ENCODE data around the gene SNX18.
"Not testable (repeated sequence)": the region's sequence is repeated elsewhere in the genome, so short reads cannot be mapped to it uniquely, and the experiment has no call there.

The SNX18 gene, protein sequence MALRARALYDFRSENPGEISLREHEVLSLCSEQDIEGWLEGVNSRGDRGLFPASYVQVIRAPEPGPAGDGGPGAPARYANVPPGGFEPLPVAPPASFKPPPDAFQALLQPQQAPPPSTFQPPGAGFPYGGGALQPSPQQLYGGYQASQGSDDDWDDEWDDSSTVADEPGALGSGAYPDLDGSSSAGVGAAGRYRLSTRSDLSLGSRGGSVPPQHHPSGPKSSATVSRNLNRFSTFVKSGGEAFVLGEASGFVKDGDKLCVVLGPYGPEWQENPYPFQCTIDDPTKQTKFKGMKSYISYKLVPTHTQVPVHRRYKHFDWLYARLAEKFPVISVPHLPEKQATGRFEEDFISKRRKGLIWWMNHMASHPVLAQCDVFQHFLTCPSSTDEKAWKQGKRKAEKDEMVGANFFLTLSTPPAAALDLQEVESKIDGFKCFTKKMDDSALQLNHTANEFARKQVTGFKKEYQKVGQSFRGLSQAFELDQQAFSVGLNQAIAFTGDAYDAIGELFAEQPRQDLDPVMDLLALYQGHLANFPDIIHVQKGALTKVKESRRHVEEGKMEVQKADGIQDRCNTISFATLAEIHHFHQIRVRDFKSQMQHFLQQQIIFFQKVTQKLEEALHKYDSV

DNA sequence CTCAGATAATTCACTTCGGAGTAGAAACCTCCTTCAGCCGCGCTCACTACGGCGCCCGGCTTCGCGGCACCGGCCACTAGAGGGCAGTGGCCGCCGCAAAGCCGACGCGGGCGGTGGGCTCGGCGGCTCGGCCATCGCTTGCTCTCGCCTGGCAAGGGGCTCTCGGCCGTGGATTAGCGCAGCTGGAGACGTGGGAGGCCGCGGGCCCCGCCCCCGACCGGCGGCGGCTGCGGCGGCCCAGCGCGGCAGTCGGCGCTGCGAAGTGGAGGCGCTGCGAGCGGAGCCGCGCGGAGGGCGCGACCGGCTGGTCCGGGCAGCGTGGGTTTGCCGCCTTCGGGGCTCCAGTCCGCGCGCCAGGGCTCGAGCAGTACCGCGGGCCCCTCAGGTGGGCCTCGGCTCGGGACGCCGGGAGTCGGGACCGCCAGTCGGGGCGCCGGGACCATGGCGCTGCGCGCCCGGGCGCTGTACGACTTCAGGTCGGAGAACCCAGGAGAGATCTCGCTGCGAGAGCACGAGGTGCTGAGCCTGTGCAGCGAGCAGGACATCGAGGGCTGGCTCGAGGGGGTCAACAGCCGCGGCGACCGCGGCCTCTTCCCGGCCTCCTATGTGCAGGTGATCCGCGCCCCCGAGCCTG is at the start of gene SNX18:
TSS of gene SNX18 (plus strand) at position 248 of the 634 bp plus-strand sequence. CDS start at position 442, 194 bp downstream.
- DNase-seq (ENCODE audit: low read depth in 2 of 2), result peak; percentile 83

DNA sequence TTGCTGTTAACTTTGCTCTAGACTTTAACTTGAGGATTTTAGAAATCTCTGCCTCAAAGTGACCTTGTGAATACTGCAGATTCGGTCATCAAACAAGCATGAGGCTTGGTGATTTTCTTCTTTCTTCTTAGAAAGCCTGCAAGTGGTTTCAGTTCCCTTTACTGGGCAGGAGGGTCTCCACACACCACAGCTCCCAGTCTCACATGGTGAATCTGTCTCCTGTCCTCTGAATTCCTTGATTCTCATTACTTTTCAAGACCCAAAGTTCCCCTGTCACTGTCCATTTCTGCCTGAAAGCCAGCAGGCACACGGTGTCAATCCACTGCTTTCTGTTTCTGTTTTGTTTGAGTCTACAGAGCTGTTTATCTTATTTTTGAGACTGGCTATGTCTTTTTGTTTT is 47.9 kb upstream of the SNX18 start:
- no peak for DNase-seq (ENCODE audit: low read depth in 2 of 2)

DNA sequence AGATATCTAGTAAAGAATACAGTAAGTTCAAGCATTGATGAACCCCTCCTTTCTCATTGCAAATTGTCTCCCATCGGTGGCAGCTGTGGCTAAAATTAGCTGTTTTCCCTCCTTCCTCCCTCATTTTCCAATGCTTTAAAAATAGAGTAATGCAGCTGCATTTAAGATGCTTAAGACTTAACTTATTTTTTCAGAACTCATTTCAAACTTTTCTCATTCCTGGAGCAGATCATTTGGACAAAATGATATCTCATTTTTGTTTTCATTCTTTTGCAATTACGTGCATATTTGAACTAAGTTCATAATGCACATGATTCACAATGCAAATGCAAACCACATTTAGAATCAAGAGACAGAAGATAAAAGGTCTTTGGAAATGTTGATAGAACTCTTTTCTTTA is 47.4 kb upstream of the SNX18 start:
- no peak for DNase-seq (ENCODE audit: low read depth in 2 of 2)

DNA sequence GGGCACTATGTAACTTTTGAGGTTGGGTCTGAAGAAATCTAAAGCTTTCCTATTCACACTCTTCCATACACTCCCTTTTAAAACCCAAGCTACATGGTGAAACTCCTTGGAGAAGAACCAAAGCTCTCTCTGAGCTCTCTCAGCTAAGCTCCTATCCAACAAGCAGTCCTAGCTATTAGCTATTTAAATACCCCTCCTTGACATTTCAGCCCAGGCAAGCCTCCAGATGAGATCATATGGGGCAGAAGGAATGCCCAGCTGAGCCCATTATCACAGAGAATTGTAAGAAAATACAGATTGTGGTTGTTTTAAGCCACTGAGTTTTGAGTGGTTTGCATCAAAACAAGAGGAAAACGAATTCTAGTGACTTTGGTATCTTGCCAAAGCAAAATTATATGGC is 46.9 kb upstream of the SNX18 start:
- no peak for DNase-seq (ENCODE audit: low read depth in 2 of 2)

DNA sequence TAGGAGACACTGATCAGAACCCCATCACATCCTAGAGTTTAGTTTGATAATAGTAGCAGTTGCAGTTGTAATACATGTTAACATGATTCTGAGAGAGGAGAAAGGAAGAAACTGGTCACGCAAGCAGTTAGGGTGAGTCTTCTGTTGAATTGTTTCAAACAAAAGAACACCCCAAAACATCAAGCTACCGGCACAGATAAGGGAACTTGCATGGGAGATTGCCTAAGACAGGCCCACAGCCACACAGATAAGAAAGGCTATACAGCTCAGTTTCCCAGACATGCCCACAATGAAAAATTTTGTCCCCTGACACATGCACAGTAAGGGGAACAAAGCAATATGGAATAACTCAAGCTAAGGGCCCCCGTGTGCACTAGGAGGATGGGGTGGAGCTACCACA is 46.2 kb upstream of the SNX18 start:
- DNase-seq (ENCODE audit: low read depth in 2 of 2), result no peak

DNA sequence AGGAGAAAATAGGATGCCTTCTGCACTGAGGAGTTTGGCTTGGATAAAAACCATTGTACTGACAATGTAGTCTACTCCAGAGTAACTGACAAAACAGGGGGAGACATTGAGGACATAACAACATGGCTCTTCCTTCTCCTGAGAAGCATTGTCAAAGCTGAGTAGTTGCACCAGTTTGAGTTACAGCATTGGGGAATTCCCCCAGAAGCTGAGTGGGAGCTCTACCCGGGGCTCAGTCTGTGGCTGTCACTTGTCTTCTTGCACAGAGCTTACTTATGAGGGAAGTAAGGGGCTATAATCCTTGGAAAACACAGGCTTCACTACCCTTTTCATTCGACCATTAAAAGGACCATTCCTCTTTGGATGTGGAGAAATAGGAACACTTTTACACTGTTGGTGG is 40.9 kb upstream of the SNX18 start:
- no peak for DNase-seq (ENCODE audit: low read depth in 2 of 2)

DNA sequence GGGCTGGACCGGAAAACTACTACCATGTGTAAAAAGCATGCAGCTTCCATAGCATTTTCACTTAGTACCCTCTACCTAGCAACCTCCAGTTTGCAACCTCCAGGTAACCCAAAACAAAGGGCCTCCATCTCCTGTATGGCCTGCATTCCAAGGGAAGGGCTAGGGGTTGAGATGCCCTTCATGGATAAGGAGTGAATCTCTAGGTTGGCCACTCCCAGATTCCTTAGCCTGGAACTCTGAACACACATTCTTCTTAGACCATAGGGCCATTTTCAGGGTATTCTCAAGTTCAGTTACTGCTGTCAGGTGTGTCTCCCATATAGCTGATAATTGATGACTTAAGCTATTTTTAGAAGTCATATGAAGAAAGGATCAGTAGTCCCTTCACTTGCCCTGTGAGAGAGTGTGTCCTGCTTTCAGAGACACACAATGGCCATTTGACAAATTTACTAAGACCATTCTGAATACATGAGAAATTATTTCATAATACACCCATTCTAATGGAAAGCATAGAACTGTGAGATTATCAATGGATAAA is 39.5 kb upstream of the SNX18 start:
- DNase-seq (ENCODE audit: low read depth in 2 of 2), result no peak

DNA sequence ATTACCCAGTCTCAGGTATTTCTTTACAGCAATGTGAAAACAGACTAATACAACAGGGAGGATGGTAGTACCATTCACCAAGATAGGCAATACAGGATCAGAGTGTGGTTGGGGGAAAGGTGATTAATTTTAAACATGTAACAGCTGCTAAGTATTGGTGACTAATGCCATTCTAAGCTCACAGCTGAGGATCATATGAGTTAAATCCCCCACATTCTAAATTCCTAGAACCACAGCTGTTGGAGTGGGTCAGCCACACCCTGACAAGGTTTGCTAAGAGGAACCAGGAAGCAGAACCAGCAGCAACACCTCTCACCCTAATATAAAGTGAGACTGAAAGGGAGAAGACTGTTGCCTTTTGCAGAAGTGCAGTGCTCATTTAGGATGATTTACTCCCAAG is 37.3 kb upstream of the SNX18 start:
- no peak for DNase-seq (ENCODE audit: low read depth in 2 of 2)

DNA sequence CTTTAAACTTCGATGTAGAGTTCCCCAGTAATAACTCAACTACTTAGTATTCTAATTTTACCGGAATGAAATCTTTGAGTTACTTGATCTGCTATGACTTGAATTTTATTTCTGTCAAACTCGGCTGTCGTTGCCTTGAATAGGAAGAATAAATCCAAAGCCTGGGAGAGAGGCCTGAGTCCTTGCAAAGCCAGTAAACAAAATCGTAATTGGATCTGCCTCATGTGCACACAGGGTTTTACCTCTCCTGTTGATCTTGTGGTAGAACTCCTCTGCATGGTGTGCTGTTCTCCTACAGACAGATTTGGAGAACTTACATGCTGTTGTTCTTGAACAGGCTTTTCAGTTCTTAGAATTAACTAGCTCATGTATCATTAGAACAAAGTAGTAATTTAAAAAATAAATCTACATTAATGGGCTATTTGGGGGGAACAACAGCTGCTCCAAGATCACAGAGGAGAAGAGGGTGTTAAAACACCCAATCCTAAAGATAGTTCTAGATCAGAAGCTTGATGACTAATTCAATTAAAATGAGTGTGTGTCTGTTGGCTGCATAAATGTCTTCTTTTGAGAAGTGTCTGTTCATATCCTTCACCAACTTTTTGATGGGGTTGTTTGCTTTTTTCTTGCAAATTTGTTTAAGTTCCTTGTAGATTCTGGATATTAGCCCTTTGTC is 33.2 kb upstream of the SNX18 start:
- DNase-seq (ENCODE audit: low read depth in 2 of 2), result no peak

DNA sequence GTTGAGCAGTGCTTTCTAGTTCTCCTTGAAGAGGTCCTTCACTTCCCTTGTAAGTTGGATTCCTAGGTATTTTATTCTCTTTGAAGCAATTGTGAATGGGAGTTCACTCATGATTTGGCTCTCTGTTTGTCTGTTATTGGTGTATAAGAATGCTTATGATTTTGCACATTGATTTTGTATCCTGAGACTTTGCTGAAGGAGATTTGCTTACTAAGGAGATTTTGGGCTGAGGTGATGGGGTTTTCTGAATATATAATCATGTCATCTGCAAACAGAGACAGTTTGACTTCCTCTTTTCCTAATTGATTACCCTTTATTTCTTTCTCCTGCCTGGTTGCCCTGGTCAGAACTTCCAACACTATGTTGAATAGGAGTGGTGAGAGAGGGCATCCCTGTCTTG is 31.9 kb upstream of the SNX18 start:
- DNase-seq (ENCODE audit: low read depth in 2 of 2), result not testable (repeated sequence)

DNA sequence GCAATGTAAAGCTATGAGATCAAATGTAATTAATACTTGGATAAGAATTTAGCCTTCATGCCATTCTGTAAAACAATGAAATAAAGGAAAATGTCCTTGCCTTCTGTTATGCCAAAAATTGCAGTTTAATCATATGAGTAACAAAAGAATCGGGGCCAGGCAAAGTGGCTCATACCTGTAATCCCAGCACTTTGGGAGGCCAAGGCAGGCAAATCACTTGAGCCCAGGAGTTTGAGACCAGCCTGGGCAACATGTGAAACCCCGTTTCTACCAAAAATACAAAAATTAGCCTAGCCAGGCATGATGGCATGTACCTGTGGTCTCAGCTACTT is 27.9 kb upstream of the SNX18 start:
- DNase-seq (ENCODE audit: low read depth in 2 of 2), result not testable (repeated sequence)

DNA sequence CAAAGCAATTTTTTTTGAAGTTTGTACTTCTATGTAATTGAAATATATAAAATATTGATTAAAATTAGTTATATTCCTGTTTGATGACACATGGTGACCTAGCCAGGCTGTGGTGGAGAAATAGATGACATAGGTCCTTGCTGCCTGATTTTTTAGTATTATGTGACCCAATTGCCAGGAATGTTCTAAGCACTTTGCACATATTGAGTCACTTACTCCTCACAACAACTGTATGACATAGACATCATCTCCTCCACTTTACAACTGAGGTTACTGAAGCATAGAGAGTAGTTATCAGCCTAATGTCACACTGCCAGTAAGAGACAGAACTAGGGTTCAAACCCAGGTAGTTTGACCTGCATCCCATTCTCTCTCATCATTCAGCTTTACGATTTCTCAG is 26.2 kb upstream of the SNX18 start:
- DNase-seq (ENCODE audit: low read depth in 2 of 2), result no peak

DNA sequence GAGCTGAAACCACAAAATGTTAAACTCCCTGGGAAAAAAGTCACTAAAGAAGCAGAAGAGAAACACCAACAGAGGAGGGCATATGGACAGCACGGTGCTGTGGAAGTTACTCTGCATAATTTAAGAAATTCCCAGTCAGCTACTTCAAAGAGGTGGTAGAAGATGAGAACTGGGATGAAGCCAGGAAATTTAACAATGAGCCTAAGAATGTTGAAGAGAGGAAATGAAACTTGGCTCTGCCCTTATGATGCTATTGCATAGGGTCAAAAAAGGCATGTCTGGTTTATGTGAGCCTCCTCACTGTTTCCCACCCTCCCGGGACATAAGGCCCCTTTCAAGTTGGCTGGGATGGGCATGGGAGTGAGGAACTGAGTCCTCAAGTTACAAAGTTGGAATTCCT is 25.4 kb upstream of the SNX18 start:
- DNase-seq (ENCODE audit: low read depth in 2 of 2), result no peak

DNA sequence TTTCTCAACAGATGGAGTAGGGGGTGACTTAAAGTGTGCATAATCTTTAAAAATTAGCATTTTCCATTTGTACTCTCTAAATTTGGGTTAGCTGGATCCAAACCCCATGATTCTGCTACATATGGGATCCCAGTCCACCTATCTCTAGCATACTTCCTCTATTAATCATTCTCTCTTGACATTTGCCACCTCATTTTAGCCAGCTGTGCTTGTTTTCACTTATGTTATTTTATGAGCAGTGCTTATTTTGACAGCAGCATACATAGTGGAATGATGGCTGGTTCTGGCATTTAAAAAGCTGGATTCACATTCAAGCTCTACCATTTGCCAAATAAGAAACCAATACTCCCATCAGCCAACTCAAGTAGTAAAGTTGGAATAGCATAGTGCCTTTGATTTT is 22.5 kb upstream of the SNX18 start:
- no peak for DNase-seq (ENCODE audit: low read depth in 2 of 2)

DNA sequence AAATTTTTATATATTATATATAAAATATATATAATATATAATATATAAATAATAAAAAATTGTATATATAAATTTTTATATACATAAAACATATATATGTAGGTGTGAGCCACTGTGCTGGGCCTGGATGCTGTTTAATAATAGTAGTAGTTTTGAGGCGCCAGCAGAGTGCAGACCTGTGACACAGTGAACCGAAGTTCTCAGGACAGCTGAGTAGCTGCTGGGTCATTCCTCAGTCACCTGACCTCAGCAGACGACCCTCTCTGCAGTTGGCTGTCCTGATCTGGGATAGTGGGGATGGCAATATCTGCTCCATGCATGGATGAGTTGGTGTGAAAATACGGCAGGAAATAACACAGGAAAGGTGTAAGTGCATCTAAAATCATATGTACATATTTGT is 3.3 kb upstream of the SNX18 start:
- DNase-seq (ENCODE audit: low read depth in 2 of 2), result no peak

DNA sequence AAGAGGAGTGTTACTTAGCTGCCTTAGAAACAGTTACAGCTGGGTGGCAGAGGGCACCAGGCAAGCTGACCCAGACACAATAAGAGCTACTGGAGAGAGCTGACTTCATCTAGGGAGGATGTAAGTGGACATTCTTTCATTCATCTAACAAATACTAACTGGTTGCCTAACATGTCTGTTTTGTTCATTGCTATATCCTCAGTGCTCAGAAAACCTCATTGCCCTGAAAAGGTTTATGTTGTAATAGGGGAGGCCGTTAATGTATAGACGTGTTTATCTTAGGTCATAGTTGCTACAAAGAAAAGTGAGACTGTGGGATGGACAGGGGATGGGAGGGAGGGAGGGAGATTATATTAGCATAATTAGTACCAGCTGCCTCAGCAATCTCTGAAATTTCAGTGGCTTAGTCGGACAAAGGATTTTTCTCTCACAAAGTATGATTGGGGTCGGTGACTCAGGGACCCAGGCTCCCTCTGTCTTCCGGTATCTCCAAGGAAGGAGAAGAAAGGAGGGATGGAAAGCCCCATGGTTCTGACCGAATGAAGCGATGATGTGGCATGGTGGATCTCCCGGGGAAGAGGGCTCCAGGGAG is 2.6 kb upstream of the SNX18 start:
- no peak for DNase-seq (ENCODE audit: low read depth in 2 of 2)

DNA sequence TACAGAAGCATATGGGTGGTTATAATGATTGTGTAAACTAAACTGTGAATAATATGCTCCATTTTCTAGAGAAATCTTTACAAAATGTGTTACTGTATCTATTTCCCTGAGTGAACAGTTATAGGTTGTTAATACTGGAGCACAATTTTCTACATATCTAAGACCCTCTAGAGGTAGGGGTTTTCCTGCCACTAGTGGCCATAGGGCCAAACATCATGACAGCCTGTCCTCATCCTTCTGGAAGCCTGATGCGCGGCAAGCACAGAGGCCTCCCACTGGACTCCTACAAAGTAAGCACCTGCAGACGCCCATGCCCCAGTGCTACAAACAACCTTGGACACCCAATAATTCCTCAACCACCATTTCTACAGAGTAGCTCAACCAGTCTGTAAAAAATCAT is 1.9 kb upstream of the SNX18 start:
- DNase-seq (ENCODE audit: low read depth in 2 of 2), result no peak

DNA sequence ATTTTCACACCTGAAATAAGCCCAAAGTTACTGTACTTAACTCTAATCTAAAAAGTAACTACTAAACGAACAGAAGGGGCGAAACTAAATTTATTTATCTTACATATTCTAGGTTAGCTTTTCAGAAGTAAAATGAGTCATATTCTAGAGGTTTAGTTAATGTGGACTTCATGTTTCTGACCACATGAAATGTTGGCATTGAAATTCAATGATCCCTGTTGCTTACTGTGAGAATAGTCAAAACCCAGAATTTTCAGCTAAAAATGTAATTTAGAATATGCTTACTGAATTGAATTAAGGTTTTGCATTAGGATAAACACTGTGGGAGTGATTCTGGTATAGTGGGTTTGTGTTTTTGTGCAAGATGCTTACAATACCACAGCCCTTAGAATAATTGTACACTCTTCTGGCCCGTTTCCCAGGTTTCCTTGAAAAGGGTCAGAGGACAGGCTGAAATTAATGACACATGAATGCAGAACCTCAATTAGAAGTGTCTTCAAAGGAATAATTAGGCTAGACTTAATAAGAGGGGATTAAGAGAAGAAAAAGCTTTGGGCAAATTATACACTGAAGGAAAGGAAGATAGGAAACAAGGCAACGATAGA is 1.4 kb upstream of the SNX18 start:
- DNase-seq (ENCODE audit: low read depth in 2 of 2), result no peak

DNA sequence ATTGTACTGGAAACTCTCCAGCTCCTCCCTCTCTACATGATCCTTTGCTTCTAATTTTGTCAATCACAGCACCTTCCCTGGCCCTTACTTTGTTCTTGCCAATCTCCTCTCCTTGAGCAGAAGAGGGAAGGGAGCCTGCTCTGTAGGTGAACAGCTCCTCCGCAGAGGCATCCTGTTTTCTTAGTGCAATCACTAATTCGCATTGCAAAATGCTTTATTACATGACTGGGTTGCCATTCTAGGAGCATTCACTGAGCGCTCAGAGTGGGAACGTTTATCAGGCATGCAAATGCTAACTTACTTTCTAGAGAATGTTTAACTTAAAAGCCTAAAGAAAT is 416 bp upstream of the SNX18 start:
- DNase-seq (ENCODE audit: low read depth in 2 of 2), result no peak

DNA sequence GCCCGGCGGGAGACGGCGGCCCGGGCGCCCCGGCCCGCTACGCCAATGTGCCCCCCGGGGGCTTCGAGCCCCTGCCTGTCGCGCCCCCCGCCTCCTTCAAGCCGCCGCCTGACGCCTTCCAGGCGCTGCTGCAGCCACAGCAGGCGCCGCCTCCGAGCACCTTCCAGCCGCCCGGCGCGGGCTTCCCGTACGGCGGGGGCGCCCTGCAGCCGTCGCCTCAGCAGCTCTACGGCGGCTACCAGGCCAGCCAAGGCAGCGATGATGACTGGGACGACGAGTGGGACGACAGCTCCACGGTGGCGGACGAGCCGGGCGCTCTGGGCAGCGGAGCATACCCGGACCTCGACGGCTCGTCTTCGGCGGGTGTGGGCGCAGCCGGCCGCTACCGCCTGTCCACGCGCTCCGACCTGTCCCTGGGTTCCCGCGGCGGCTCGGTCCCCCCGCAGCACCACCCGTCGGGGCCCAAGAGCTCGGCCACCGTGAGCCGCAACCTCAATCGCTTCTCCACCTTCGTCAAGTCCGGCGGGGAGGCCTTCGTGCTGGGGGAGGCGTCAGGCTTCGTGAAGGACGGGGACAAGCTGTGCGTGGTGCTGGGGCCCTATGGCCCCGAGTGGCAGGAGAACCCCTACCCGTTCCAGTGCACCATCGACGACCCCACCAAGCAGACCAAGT is 723 bp downstream of the SNX18 start:
- peak in 1 of 2 donors; percentile 31 for DNase-seq (ENCODE audit: low read depth in 2 of 2)

All from stimulated activated CD8-positive, alpha-beta memory T cell treated with anti-CD3 and anti-CD28 coated beads, Interleukin-15, amount 100 ng/mL, for 4 hours (primary cell).